Stomach (tissue), 4 donors: ENCODE data around the gene FGGY.

Source experiments
- EP300 ChIP-seq: sonication (generic); formaldehyde crosslinking; IDR thresholded peaks from one replicate; pipeline ENCODE4 v1.6.1; 2017; ENCODE audit warnings: antibody characterized with exemption
- POLR2A ChIP-seq, 4 donors: fragments of 450-650 bp; IDR thresholded peaks; one replicate each; pipeline ENCODE4 v1.6.1; 2016; ENCODE audit warnings: antibody characterized with exemption in 4 of 4, control low read depth in 2 of 4, mild to moderate bottlenecking in 1 of 4, moderate library complexity in 1 of 4
- POLR2AphosphoS5 ChIP-seq, 3 donors: sonication (generic); formaldehyde crosslinking; IDR thresholded peaks; one replicate each; pipeline ENCODE4 v1.6.1; 2016; ENCODE audit warnings: antibody characterized with exemption in 3 of 3
- TF ChIP-seq, protein P1 (sequence below), 7 experiments: fragments of 450-650 bp in 4 of 7; fragments of 200-600 bp in 3 of 7; sonication (generic) in 3 of 7; IDR thresholded peaks; one replicate each; pipeline ENCODE4 v1.5.1; 2016 to 2019; ENCODE audit warnings: antibody characterized with exemption in 7 of 7, control low read depth in 2 of 7, mild to moderate bottlenecking in 1 of 7

DNA sequence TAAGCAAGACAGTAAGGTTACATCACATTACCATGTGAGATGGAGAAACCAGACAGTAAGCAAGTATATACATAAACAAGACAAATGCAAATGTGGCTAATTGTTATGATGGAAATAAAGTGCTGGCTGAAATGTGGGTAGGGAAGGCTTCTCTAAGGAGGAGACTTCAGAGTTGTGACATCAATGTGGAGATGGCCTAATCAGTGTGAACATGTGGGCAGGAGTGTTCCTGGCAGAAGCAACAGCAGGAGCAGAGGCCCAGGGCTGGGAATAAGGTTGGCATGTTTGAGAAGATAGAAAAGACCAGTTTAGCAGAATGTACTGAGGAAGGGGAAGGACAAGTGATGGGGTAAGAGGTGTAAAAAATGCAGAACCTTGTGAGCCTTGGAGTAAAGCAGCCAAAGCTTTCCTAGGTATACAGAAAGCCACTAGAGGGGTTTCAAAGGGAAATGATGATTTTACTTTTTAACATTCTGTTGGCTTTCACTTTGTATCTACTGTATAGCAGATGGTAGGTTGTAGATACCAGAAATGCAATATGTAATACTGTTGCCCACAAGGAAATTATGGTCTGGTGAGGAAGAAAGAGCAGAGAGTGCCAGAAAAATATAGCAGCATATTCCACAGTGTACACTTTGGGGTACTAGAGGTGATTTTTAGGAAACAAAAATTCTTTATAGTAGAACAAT is 197.4 kb downstream of the FGGY start:
- TF ChIP-seq, protein P1, sequence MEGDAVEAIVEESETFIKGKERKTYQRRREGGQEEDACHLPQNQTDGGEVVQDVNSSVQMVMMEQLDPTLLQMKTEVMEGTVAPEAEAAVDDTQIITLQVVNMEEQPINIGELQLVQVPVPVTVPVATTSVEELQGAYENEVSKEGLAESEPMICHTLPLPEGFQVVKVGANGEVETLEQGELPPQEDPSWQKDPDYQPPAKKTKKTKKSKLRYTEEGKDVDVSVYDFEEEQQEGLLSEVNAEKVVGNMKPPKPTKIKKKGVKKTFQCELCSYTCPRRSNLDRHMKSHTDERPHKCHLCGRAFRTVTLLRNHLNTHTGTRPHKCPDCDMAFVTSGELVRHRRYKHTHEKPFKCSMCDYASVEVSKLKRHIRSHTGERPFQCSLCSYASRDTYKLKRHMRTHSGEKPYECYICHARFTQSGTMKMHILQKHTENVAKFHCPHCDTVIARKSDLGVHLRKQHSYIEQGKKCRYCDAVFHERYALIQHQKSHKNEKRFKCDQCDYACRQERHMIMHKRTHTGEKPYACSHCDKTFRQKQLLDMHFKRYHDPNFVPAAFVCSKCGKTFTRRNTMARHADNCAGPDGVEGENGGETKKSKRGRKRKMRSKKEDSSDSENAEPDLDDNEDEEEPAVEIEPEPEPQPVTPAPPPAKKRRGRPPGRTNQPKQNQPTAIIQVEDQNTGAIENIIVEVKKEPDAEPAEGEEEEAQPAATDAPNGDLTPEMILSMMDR (IDR thresholded peaks at IDR 0.05): no peak
- no peak for TF ChIP-seq POLR2AphosphoS5 (IDR thresholded peaks at IDR 0.05)
- TF ChIP-seq POLR2A (IDR thresholded peaks at IDR 0.05): no peak
- no peak for TF ChIP-seq EP300
